ENCODE data around the gene RPS25.
"Not testable (repeated sequence)": the region's sequence is repeated elsewhere in the genome, so short reads cannot be mapped to it uniquely, and the experiment has no call there.

Gene RPS25

DNA sequence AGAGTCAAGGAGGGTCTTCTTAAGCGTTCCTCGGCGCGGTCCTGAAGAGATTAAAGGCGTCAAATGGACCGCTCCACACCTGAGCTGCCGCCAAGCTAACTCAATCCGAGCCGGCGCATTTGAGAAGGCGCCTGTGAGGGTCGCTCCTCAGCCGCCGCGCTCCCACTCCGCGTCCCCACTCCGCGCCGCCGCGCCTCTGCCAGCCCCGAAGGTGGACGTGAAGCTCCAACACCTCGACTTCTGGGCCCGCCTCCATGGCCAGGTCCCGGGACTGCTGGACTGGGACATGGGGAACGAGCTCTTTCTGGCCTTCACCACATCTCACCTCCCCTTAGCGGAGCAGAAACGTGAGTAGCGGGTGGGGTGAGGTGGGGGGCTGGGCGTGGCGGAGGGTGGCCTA lies 46.5 kb downstream of the RPS25 start, which contains the start of gene FOXR1:
TSS of gene FOXR1 (plus strand) at position 116 of the 400 bp plus-strand sequence. CDS start at position 287, 171 bp downstream.
- DNase-seq (ENCODE audit: low read depth in 2 of 2): no peak

DNA sequence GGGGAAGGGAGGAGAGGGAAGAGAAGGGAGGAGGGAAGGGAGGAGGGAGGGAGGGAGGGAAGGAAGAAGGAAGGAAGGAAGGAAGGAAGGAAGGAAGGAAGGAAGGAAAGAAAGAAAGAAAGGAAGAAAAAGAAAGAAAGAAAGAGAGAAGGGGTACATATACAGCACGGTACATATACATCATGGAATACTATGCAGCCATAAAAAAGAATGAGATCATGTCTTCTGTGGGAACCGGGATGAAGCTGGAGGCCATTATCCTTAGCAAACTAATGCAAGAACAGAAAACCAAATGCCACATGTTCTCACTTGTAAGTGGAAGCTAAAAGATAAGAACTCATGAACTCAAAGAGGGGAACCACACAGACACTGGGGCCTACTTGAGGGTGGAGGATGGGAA lies 48.6 kb downstream of the RPS25 start:
- DNase-seq (ENCODE audit: low read depth in 2 of 2): not testable (repeated sequence)

All from stimulated activated CD8-positive, alpha-beta memory T cell treated with anti-CD3 and anti-CD28 coated beads, Interleukin-2, amount 100 ng/mL, for 1 hour (primary cell).